MCF 10A (cell line): Measurements from ENCODE around the gene CLCA4. TPM values are rescaled to one million over a fixed set of nuclear protein-coding genes. Genes with fewer than 3 reads are reported as not detected.

Experiments
- Bru-seq: library from RNA; stranded (reverse); fragments of 400-500 nt; gene quantifications from one replicate; lab custom pipeline; 2021; lab: Mats Ljungman, UMichigan
- BruChase-seq, 2 experiments: library from RNA; stranded (reverse); fragments of 400-500 nt; gene quantifications; one replicate each; lab custom pipeline; 2021; lab: Mats Ljungman, UMichigan
- BruUV-seq: library from RNA; stranded (reverse); fragments of 400-500 nt; replicated peaks from 2 replicates; lab custom pipeline; 2021; lab: Mats Ljungman, UMichigan
- CTCF ChIA-PET: fragments of 300-600 bp; sonication (Branson Sonifier 250); formaldehyde crosslinking; extraction: SDS; loops from one replicate; lab custom pipeline; 2021; ENCODE audit warnings: antibody characterized with exemption, inconsistent platforms; lab: Yijun Ruan, JAX
- POLR2A ChIA-PET: fragments of 300-600, 350-650 bp; sonication (Branson Sonifier 250); formaldehyde crosslinking; extraction: SDS; loops from one replicate; lab custom pipeline; 2020; ENCODE audit warnings: antibody characterized with exemption, inconsistent platforms; lab: Yijun Ruan, JAX
- DNase-seq: peaks from one replicate; pipeline ENCODE4 v3.0.0-alpha.2; 2018; ENCODE audit not compliant: unreplicated experiment
- H3K27ac Mint-ChIP-seq: one replicate; pipeline ENCODE4 v1.8.0; 2022; ENCODE audit warnings: mild to moderate bottlenecking, low read depth, mixed read lengths; ENCODE audit not compliant: unreplicated experiment
- H3K27me3 Mint-ChIP-seq: one replicate; pipeline ENCODE4 v1.8.0; 2022; ENCODE audit warnings: mixed read lengths; ENCODE audit not compliant: insufficient read depth, unreplicated experiment
- H3K36me3 Mint-ChIP-seq: one replicate; pipeline ENCODE4 v1.8.0; 2022; ENCODE audit warnings: mild to moderate bottlenecking, moderate library complexity, mixed read lengths; ENCODE audit not compliant: insufficient read depth, unreplicated experiment
- H3K4me1 Mint-ChIP-seq: one replicate; pipeline ENCODE4 v1.8.0; 2022; ENCODE audit warnings: mixed read lengths; ENCODE audit not compliant: insufficient read depth, unreplicated experiment
- H3K4me3 Mint-ChIP-seq: one replicate; pipeline ENCODE4 v1.8.0; 2022; ENCODE audit warnings: mild to moderate bottlenecking, moderate library complexity, mixed read lengths; ENCODE audit not compliant: unreplicated experiment
- H3K9me3 Mint-ChIP-seq: one replicate; pipeline ENCODE4 v1.8.0; 2022; ENCODE audit warnings: mixed read lengths; ENCODE audit not compliant: unreplicated experiment
- intact Hi-C: fragments of 100-400 bp; cut with micrococcal nuclease; formaldehyde crosslinking; loops from 2 replicates; pipeline ENCODE4 v1.14.1; 2022
- long read RNA-seq: library from polyadenylated mRNA; stranded (forward); transcript quantifications from one replicate; pipeline ENCODE4 v2.0.0, GENCODE V29; 2022
- total RNA-seq: library from RNA; stranded (reverse); gene quantifications from 2 replicates; pipeline ENCODE4 v1.2.3, GENCODE V29; 2022
- TF ChIP-seq, protein P1 (sequence below): fragments of 200-600 bp; IDR thresholded peaks from one replicate; pipeline ENCODE4 v1.8.0; 2022; ENCODE audit warnings: antibody characterized with exemption, mild to moderate bottlenecking; ENCODE audit not compliant: unreplicated experiment

CLCA4 gene, protein sequence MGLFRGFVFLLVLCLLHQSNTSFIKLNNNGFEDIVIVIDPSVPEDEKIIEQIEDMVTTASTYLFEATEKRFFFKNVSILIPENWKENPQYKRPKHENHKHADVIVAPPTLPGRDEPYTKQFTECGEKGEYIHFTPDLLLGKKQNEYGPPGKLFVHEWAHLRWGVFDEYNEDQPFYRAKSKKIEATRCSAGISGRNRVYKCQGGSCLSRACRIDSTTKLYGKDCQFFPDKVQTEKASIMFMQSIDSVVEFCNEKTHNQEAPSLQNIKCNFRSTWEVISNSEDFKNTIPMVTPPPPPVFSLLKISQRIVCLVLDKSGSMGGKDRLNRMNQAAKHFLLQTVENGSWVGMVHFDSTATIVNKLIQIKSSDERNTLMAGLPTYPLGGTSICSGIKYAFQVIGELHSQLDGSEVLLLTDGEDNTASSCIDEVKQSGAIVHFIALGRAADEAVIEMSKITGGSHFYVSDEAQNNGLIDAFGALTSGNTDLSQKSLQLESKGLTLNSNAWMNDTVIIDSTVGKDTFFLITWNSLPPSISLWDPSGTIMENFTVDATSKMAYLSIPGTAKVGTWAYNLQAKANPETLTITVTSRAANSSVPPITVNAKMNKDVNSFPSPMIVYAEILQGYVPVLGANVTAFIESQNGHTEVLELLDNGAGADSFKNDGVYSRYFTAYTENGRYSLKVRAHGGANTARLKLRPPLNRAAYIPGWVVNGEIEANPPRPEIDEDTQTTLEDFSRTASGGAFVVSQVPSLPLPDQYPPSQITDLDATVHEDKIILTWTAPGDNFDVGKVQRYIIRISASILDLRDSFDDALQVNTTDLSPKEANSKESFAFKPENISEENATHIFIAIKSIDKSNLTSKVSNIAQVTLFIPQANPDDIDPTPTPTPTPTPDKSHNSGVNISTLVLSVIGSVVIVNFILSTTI
- total RNA-seq = not detected in 2 replicates
- Bru-seq, nascent RNA = percentile 12 among the genes with signal in this experiment
- percentile 7 among the genes with signal in this experiment for BruChase-seq, experiment 1, labeled RNA remaining after a 6-hour chase
- BruChase-seq, experiment 2, labeled RNA remaining after a 2-hour chase = percentile 9 among the genes with signal in this experiment
- long read RNA-seq = 0 reads

GRCh38 chr1:86546787-86547221, at the start of gene CLCA4:
Gene CLCA4, plus strand, starts transcription at chr1:86547078. Its CDS starts 42 bp downstream, at chr1:86547120.
- TF ChIP-seq, protein P1, sequence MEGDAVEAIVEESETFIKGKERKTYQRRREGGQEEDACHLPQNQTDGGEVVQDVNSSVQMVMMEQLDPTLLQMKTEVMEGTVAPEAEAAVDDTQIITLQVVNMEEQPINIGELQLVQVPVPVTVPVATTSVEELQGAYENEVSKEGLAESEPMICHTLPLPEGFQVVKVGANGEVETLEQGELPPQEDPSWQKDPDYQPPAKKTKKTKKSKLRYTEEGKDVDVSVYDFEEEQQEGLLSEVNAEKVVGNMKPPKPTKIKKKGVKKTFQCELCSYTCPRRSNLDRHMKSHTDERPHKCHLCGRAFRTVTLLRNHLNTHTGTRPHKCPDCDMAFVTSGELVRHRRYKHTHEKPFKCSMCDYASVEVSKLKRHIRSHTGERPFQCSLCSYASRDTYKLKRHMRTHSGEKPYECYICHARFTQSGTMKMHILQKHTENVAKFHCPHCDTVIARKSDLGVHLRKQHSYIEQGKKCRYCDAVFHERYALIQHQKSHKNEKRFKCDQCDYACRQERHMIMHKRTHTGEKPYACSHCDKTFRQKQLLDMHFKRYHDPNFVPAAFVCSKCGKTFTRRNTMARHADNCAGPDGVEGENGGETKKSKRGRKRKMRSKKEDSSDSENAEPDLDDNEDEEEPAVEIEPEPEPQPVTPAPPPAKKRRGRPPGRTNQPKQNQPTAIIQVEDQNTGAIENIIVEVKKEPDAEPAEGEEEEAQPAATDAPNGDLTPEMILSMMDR = no peak
- intact Hi-C loops = no loop called here
- peaks cover 6% of the 10 kb centered on the region for H3K36me3 Mint-ChIP-seq
- BruUV-seq = no TSS peak
- POLR2A ChIA-PET = interaction anchor here (0.6 to 0.9 kb wide), 2 partner anchors 21 to 29 kb away, joined by 3 read pairs; no protein-coding TSS in a partner anchor
- H3K4me1 Mint-ChIP-seq = peaks cover 18% of the 10 kb centered on the region
- H3K27me3 Mint-ChIP-seq = no peaks in the 10 kb centered on the region
- DNase-seq = peak; percentile 79
- H3K27ac Mint-ChIP-seq = no peak within 1 kb of the TSS
- H3K4me3 Mint-ChIP-seq = no peak within 1 kb of the TSS
- CTCF ChIA-PET = no interaction called here
- no peaks in the 10 kb centered on the region for H3K9me3 Mint-ChIP-seq

GRCh38 chr1:86498281-86498680, 48.6 kb upstream of the CLCA4 start:
- no peak for DNase-seq
- TF ChIP-seq, protein P1 = no peak
- no peak overlapping the region for H3K27ac Mint-ChIP-seq
- H3K27me3 Mint-ChIP-seq = peaks cover 11% of the 10 kb centered on the region
- no peaks in the 10 kb centered on the region for H3K36me3 Mint-ChIP-seq
- no TSS peak for BruUV-seq
- intact Hi-C loops = no loop called here
- no peak overlapping the region for H3K4me3 Mint-ChIP-seq
- no peaks in the 10 kb centered on the region for H3K4me1 Mint-ChIP-seq
- CTCF ChIA-PET = interaction anchor here (0.7 to 5.5 kb wide), 7 partner anchors 9 to 244 kb away, joined by 3 to 77 read pairs (median 4); no protein-coding TSS in a partner anchor
- H3K9me3 Mint-ChIP-seq = no peaks in the 10 kb centered on the region
- POLR2A ChIA-PET = no interaction called here

- DNase-seq = peak; percentile 28
- ChIA-PET CTCF (interaction anchor here (0.6 to 5.5 kb wide), 34 partner anchors 8 to 1666 kb away, joined by 3 to 77 read pairs (median 4); partner anchors contain the start of gene CLCA1), POLR2A (interaction anchor here (1.8 kb wide), 1 partner anchor 114 kb away, joined by 4 read pairs; no protein-coding TSS in a partner anchor)
- intact Hi-C loops = loop anchor here (5.0 to 10.0 kb wide), 2 partner anchors 185 to 467 kb away; no protein-coding TSS in a partner anchor
- BruUV-seq = no TSS peak
- Mint-ChIP-seq H3K4me1 (no peaks in the 10 kb centered on the region), H3K27ac (no peak overlapping the region), H3K27me3 (peaks cover 11% of the 10 kb centered on the region), H3K9me3 (no peaks in the 10 kb centered on the region), H3K36me3 (no peaks in the 10 kb centered on the region), H3K4me3 (no peak overlapping the region)
- TF ChIP-seq, protein P1 = peak; percentile 84
Measured at GRCh38 chr1:86499987-86500593, 46.8 kb upstream of the CLCA4 start.
